ENCODE data around the gene P3H2.
A peak's percentile ranks its signal among the peaks of the same experiment; 100 is the strongest.
"Not testable (repeated sequence)": the region's sequence is repeated elsewhere in the genome, so short reads cannot be mapped to it uniquely, and the experiment has no call there.

Gene P3H2

GRCh38 chr3:189978753-189979152 is 141.9 kb downstream of the P3H2 start:
- no peak for DNase-seq

- no peak for DNase-seq
Measured at GRCh38 chr3:189977174-189977573, 143.5 kb downstream of the P3H2 start.

- DNase-seq: no peak
Measured at GRCh38 chr3:189975391-189975990, 145.2 kb downstream of the P3H2 start.

GRCh38 chr3:189974359-189974758 is 146.3 kb downstream of the P3H2 start:
- DNase-seq: no peak

GRCh38 chr3:189967254-189967865 is 153.3 kb downstream of the P3H2 start:
- DNase-seq: no peak

- no peak for DNase-seq
Measured at GRCh38 chr3:189966843-189967242, 153.9 kb downstream of the P3H2 start.

- DNase-seq: no peak
Measured at GRCh38 chr3:189964623-189965332, 155.9 kb downstream of the P3H2 start.

- DNase-seq: no peak
Measured at GRCh38 chr3:189962466-189962865, 158.2 kb downstream of the P3H2 start.

GRCh38 chr3:189961522-189962161 is 159.1 kb downstream of the P3H2 start:
- DNase-seq: peak; percentile 89

GRCh38 chr3:189961086-189961485 is 159.6 kb downstream of the P3H2 start:
- DNase-seq: not testable (repeated sequence)

- no peak for DNase-seq
Measured at GRCh38 chr3:189954733-189955665, 165.7 kb downstream of the P3H2 start.

GRCh38 chr3:189953551-189953950 is 167.1 kb downstream of the P3H2 start:
- no peak for DNase-seq

GRCh38 chr3:189952272-189952671 is 168.4 kb downstream of the P3H2 start:
- DNase-seq: no peak

- no peak for DNase-seq
Measured at GRCh38 chr3:189950258-189950657, 170.4 kb downstream of the P3H2 start.

- no peak for DNase-seq
Measured at GRCh38 chr3:189949580-189949979, 171.1 kb downstream of the P3H2 start.

GRCh38 chr3:189948724-189949045 is 172.0 kb downstream of the P3H2 start:
- no peak for DNase-seq

- DNase-seq: no peak
Measured at GRCh38 chr3:189947948-189948723, 172.6 kb downstream of the P3H2 start.

GRCh38 chr3:189947068-189947467 is 173.6 kb downstream of the P3H2 start:
- no peak for DNase-seq

GRCh38 chr3:189945935-189946709 is 174.6 kb downstream of the P3H2 start:
- no peak for DNase-seq

- no peak for DNase-seq
Measured at GRCh38 chr3:189944285-189945145, 176.2 kb downstream of the P3H2 start.
